SK-N-MC (cell line): ENCODE measurements around the gene DGKD.

Experiments
- EZH2 ChIP-seq: fragments of 200-600 bp; sonication (generic); IDR thresholded peaks from one replicate; pipeline ENCODE4 v1.6.1; 2017; ENCODE audit warnings: antibody characterized with exemption
- POLR2AphosphoS5 ChIP-seq: IDR thresholded peaks from 2 replicates; pipeline ENCODE4 v1.6.1; 2012; ENCODE audit warnings: mild to moderate bottlenecking, low read depth, low read length, borderline replicate concordance

DNA sequence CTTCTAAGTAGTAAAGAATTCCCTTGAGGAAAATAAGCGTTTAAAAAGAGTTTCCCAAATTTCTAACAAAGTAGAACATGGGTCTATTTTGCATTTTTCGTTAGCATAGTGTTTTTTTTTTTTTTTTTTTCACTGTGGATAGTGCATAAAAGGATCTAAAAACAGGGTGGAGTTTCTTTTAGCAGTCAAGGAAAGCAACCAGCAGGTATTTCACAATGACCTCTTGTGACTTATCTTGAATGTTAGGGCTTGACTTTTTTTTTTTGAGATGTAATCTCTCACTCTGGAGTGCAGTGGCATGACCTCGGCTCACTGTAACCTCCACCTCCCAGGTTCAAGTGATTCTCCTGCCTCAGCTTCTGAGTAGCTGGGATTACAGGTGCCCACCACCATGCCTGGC, 14.9 kb upstream of the DGKD start:
- no peak for TF ChIP-seq EZH2
- no peak for TF ChIP-seq POLR2AphosphoS5
